GM12878 (cell line): ENCODE results near the gene GOLGA2. TPM values are rescaled to one million over a fixed set of nuclear protein-coding genes. Genes with fewer than 3 reads are reported as not detected.

ENCODE experiments used
- ATAC-seq: fragments of 200-7000 bp; cut with Tn5 transposase; 3 replicates; pipeline ENCODE4 v1.9.1; 2020; ENCODE audit warnings: mild to moderate bottlenecking, moderate library complexity
- BruUV-seq: library from RNA; stranded (reverse); fragments of 400-500 nt; replicated peaks from 2 replicates; lab custom pipeline; 2021; lab: Mats Ljungman, UMichigan
- CTCF ChIA-PET: fragments of 300-600 bp; sonication (Branson Sonifier 250); formaldehyde crosslinking; extraction: SDS; loops from one replicate; lab custom pipeline; 2021; ENCODE audit warnings: inconsistent platforms; lab: Yijun Ruan, JAX
- POLR2A ChIA-PET: fragments of 350-600 bp; formaldehyde crosslinking; extraction: SDS; loops from one replicate; lab custom pipeline; 2021; ENCODE audit warnings: inconsistent platforms; lab: Charles Lee
- RAD21 ChIA-PET: fragments of 300-600 bp; sonication (Branson Sonifier 250); formaldehyde crosslinking; loops from one replicate; lab custom pipeline; 2023; ENCODE audit warnings: antibody characterized with exemption; ENCODE audit not compliant: unreplicated experiment; lab: Charles Lee
- SMC1A ChIA-PET: fragments of 300-600 bp; sonication (Branson Sonifier 250); formaldehyde crosslinking; loops from one replicate; lab custom pipeline; 2023; ENCODE audit not compliant: unreplicated experiment, uncharacterized antibody; lab: Charles Lee
- DNase-seq: peaks from one replicate; pipeline ENCODE4 v3.0.0-alpha.2; 2011; ENCODE audit warnings: low read depth, low spot score
- FAIRE-seq: peaks from 3 replicates; lab custom pipeline; 2011; peaks lifted over from hg19 to GRCh38; lab: Jason Lieb, UNC
- H2AFZ ChIP-seq: 2 replicates; pipeline ENCODE4 v1.6.0; 2011; ENCODE audit warnings: low read depth, low read length, control low read depth; ENCODE audit not compliant: control insufficient read depth
- H3K27ac ChIP-seq: 2 replicates; pipeline ENCODE4 v1.5.1; 2011; ENCODE audit warnings: control low read depth; ENCODE audit not compliant: control insufficient read depth, insufficient read depth
- H3K27me3 ChIP-seq, 2 experiments: replicated peaks in 1 of 2; 2 replicates each; pipeline versions ENCODE4 v1.6.0 to v1.6.1; 2011; ENCODE audit warnings: low read length in 1 of 2; ENCODE audit not compliant: control insufficient read depth in 2 of 2, insufficient read depth in 2 of 2
- H3K36me3 ChIP-seq, 2 experiments: 2 replicates each; pipeline ENCODE4 v1.5.1; 2011; ENCODE audit warnings: low read length in 1 of 2; ENCODE audit not compliant: control insufficient read depth in 2 of 2, insufficient read depth in 2 of 2
- H3K4me1 ChIP-seq: 2 replicates; pipeline ENCODE4 v1.6.1; 2011; ENCODE audit warnings: mild to moderate bottlenecking, low read length, moderate library complexity, mixed read lengths; ENCODE audit not compliant: control insufficient read depth, insufficient read depth
- H3K4me2 ChIP-seq: 2 replicates; pipeline ENCODE4 v1.6.0; 2011; ENCODE audit warnings: control low read depth; ENCODE audit not compliant: control insufficient read depth, insufficient read depth
- H3K4me3 ChIP-seq: fragments of 200-600 bp; sonication (generic); 2 replicates; pipeline ENCODE4 v1.5.1; 2016
- H3K79me2 ChIP-seq: 2 replicates; pipeline ENCODE4 v1.6.0; 2011; ENCODE audit warnings: low read length; ENCODE audit not compliant: control insufficient read depth, insufficient read depth
- H3K9ac ChIP-seq: 2 replicates; pipeline ENCODE4 v1.8.0; 2011; ENCODE audit warnings: low read length, control low read depth, mixed read lengths; ENCODE audit not compliant: control insufficient read depth, insufficient read depth
- H3K9me3 ChIP-seq: replicated peaks from 3 replicates; pipeline ENCODE4 v1.5.1; 2011; ENCODE audit warnings: mild to moderate bottlenecking, low read length; ENCODE audit not compliant: control insufficient read depth, insufficient read depth
- H4K20me1 ChIP-seq: 2 replicates; pipeline ENCODE4 v1.6.0; 2011; ENCODE audit not compliant: control insufficient read depth, insufficient read depth
- ATF7 ChIP-seq: fragments of 450-650 bp; IDR thresholded peaks from 2 replicates; pipeline ENCODE4 v1.6.1; 2016; ENCODE audit warnings: low read depth, mild to moderate bottlenecking
- BMI1 ChIP-seq: fragments of 450-650 bp; IDR thresholded peaks from 2 replicates; pipeline ENCODE4 v1.6.1; 2016; ENCODE audit warnings: mild to moderate bottlenecking, moderate library complexity, borderline replicate concordance
- CBX5 ChIP-seq: sonication (generic); IDR thresholded peaks from 2 replicates; pipeline ENCODE4 v1.6.1; 2016; ENCODE audit warnings: low read depth, moderate library complexity, mild to moderate bottlenecking, inconsistent platforms
- CHD1 ChIP-seq: IDR thresholded peaks from 2 replicates; pipeline ENCODE4 v1.6.1; 2012; ENCODE audit warnings: low read depth, low read length, improper control_type of control experiment
- DPF2 ChIP-seq: fragments of 450-650 bp; IDR thresholded peaks from 2 replicates; pipeline ENCODE4 v1.6.1; 2017; ENCODE audit warnings: mild to moderate bottlenecking
- GABPA ChIP-seq: IDR thresholded peaks from 2 replicates; pipeline ENCODE4 v1.6.1; 2014; ENCODE audit warnings: antibody characterized with exemption, low read depth, mild to moderate bottlenecking, inconsistent platforms
- POLR2AphosphoS2 ChIP-seq: IDR thresholded peaks from 2 replicates; pipeline ENCODE4 v1.6.1; 2011; ENCODE audit warnings: low read depth, mild to moderate bottlenecking, low read length, improper control_type of control experiment, moderate library complexity
- TBL1XR1 ChIP-seq: IDR thresholded peaks from 2 replicates; pipeline ENCODE4 v1.6.1; 2012; ENCODE audit warnings: low read depth, low read length, improper control_type of control experiment
- ZNF217 ChIP-seq: fragments of 450-650 bp; IDR thresholded peaks from 2 replicates; pipeline ENCODE4 v1.6.1; 2017; ENCODE audit warnings: antibody characterized with exemption, mild to moderate bottlenecking
- WGBS: methylation state at CpG from one replicate; pipeline ENCODE4 v1.1.6; 2016; ENCODE audit warnings: low lambda C conversion rate; ENCODE audit not compliant: insufficient replicate concordance, insufficient coverage; ENCODE audit errors: missing lambda C conversion rate; 5-methylcytosine and 5-hydroxymethylcytosine counted together
- in situ Hi-C: fragments of 300-500 bp; cut with MboI; formaldehyde crosslinking; loops from 9 replicates; pipeline ENCODE4 v1.14.3; 2018; ENCODE audit warnings: mixed read lengths
- intact Hi-C: fragments of 100-400 bp; cut with micrococcal nuclease; formaldehyde crosslinking; loops from one replicate; pipeline ENCODE4 v1.14.2; 2022; ENCODE audit not compliant: unreplicated experiment
- polyA plus RNA-seq, 11 experiments: library from polyadenylated mRNA; depleted of rRNA in 4 of 11; unstranded in 6 of 11; stranded (reverse) in 5 of 11; fragments of >200 nt; fragmentation: Nextera tagmentation in 4 of 11; fragmentation: Illumina TruSeq in 1 of 11; extraction: Ambion mirVana in 4 of 11; extraction: Trizol in 1 of 11; gene quantifications; 1 replicate in 1 of 11; 2 replicates in 10 of 11; pipeline versions ENCODE4 v1.2.1 to v1.2.3, GENCODE V29; 2011 to 2016; ENCODE audit warnings: inconsistent platforms in 2 of 11, missing spikeins in 2 of 11, low read depth in 1 of 11
- total RNA-seq, 4 experiments: library from RNA; depleted of rRNA in 3 of 4; stranded (reverse); fragments of >200 nt in 3 of 4; fragmentation: Illumina TruSeq in 1 of 4; extraction: Trizol in 1 of 4; gene quantifications; 2 replicates each; pipeline versions ENCODE4 v1.2.1 to v1.2.3, GENCODE V29; 2013 to 2021
- TF ChIP-seq, protein P1 (sequence below): IDR thresholded peaks from 2 replicates; pipeline ENCODE4 v1.6.1; 2011; ENCODE audit warnings: mild to moderate bottlenecking, low read depth, low read length, moderate library complexity; ENCODE audit not compliant: insufficient replicate concordance
- TF ChIP-seq, protein P2 (sequence below): IDR thresholded peaks from 2 replicates; pipeline ENCODE4 v1.6.1; 2012; ENCODE audit warnings: low read depth, low read length, improper control_type of control experiment
- TF ChIP-seq, protein P3 (sequence below): IDR thresholded peaks from 2 replicates; pipeline ENCODE4 v1.6.1; 2011; ENCODE audit warnings: borderline replicate concordance, low read depth, mild to moderate bottlenecking, moderate library complexity, low read length; ENCODE audit not compliant: insufficient read depth, poor library complexity, severe bottlenecking

Gene GOLGA2
- total and polyA plus RNA-seq, 10 of the 15 experiments (the other 5 are each of a cell fraction or from before 2014, with no cell fraction given), result 5.9 to 32.6 (median 19.7) TPM

DNA sequence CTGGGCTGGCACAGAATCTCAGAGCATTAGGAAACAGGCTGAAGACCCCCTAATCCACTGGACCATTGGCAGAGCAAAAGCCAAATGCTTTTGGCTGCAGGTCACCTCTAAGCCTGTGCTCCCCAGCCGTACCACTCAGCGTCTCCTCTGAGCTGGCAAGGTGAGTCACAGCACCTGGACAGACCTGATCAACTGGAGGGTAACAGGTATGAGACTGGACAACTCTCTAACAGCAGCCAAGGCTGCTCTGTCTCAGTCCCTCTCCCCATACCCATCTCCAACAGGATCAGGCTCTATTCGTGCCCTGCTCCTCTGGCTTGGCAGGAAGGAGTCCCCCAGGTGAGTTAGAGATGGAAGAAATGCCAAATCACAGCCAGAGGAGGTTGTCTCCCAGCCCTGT is 4.7 kb downstream of the GOLGA2 start:
- DNase-seq (no peak), FAIRE-seq (no peak), ATAC-seq (no peak)
- Histone ChIP-seq H4K20me1 (no peaks in the 10 kb centered on the region), H3K9ac (no peak overlapping the region), H3K79me2 (peaks cover 14% of the 10 kb centered on the region), H2AFZ (no peak overlapping the region), H3K4me1 (0 out of 2 replicates have a peak, but pooled peaks cover 4% of the 10 kb centered on the region), H3K4me2 (no peak overlapping the region), H3K27ac (no peak overlapping the region), H3K27me3 (no peaks in the 10 kb centered on the region), H3K4me3 (no peak overlapping the region), H3K9me3 (no peaks in the 10 kb centered on the region), H3K36me3 (peaks cover 2 to 17% of the 10 kb centered on the region in 2 experiments)
- TF ChIP-seq, protein P1, sequence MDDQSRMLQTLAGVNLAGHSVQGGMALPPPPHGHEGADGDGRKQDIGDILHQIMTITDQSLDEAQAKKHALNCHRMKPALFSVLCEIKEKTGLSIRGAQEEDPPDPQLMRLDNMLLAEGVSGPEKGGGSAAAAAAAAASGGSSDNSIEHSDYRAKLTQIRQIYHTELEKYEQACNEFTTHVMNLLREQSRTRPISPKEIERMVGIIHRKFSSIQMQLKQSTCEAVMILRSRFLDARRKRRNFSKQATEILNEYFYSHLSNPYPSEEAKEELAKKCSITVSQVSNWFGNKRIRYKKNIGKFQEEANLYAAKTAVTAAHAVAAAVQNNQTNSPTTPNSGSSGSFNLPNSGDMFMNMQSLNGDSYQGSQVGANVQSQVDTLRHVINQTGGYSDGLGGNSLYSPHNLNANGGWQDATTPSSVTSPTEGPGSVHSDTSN, result no peak
- TF ChIP-seq GABPA (no peak), ZNF217 (no peak), DPF2 (no peak), CHD1 (no peak), ATF7 (no peak), CBX5 (no peak), BMI1 (no peak), TBL1XR1 (no peak), POLR2AphosphoS2 (no peak)
- TF ChIP-seq, protein P2, sequence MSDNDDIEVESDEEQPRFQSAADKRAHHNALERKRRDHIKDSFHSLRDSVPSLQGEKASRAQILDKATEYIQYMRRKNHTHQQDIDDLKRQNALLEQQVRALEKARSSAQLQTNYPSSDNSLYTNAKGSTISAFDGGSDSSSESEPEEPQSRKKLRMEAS, result no peak
- TF ChIP-seq, protein P3, sequence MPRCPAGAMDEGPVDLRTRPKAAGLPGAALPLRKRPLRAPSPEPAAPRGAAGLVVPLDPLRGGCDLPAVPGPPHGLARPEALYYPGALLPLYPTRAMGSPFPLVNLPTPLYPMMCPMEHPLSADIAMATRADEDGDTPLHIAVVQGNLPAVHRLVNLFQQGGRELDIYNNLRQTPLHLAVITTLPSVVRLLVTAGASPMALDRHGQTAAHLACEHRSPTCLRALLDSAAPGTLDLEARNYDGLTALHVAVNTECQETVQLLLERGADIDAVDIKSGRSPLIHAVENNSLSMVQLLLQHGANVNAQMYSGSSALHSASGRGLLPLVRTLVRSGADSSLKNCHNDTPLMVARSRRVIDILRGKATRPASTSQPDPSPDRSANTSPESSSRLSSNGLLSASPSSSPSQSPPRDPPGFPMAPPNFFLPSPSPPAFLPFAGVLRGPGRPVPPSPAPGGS, result no peak
- ChIA-PET SMC1A (interaction anchor here (0.6 kb wide), 1 partner anchor 129 kb away, joined by 3 read pairs; no protein-coding TSS in a partner anchor), RAD21 (no interaction called here), CTCF (interaction anchor here (0.7 to 3.5 kb wide), 2 partner anchors 10 to 16 kb away, joined by 3 to 11 read pairs; no protein-coding TSS in a partner anchor), POLR2A (no interaction called here)
- WGBS, result 81% methylated on average over 3 of the region's 3 CpGs
- in situ Hi-C loops, result no loop called here
- BruUV-seq, result no TSS peak
- intact Hi-C loops, result no loop called here
